Measurements from ENCODE around the gene PLCE1.

DNA sequence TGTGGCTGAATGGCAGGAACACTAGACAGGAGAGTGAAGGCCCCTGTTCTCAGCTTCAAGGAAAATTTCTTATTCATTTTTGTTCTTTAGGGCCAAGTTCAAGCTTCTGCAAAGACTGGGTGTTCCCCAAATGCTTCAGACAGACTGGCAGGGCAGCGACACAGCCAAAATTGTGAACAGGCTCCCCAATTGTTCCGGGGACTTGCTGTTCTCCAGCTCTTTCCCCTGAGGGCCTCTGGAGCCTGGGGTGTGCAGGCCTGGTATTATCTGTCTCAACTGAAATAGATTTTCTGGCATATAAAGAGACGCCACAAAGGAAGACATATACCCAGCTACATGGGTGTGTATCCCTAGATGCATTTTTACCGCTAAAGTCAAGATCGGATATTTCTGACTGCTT, 30.3 kb upstream of the PLCE1 start:
- TF ChIP-seq CTCF (IDR thresholded peaks at IDR 0.05), result no peak
- TF ChIP-seq POLR2A (IDR thresholded peaks at IDR 0.05), result no peak
- no peak for TF ChIP-seq POLR2AphosphoS5 (IDR thresholded peaks at IDR 0.05)
- no peak for TF ChIP-seq EP300 (IDR thresholded peaks at IDR 0.05)

All from gastroesophageal sphincter (tissue), 3 donors.